Activated T-cell treated with anti-CD3 and anti-CD28 coated beads, Interleukin-2, amount 50 U/mL, for 1 hour (primary cell): ENCODE measurements around the gene ALX4.

ENCODE experiments used
- DNase-seq: peaks from one replicate; pipeline ENCODE4 v3.0.0-alpha.2; 2020

ALX4 gene

GRCh38 chr11:44309478-44310205, at the start of gene ALX4:
TSS of gene ALX4 (minus strand) at chr11:44310139. CDS start at chr11:44310062, 77 bp downstream.
- no peak for DNase-seq

- no peak for DNase-seq
These were observed 49.2 kb upstream of the ALX4 start for GRCh38 chr11:44359162-44359561.

- no peak for DNase-seq
These were observed 48.8 kb upstream of the ALX4 start for GRCh38 chr11:44358713-44359112.

- no peak for DNase-seq
These were observed 47.8 kb upstream of the ALX4 start for GRCh38 chr11:44357711-44358110.

GRCh38 chr11:44356351-44356750, 46.4 kb upstream of the ALX4 start:
- no peak for DNase-seq

GRCh38 chr11:44351898-44352498, 42.1 kb upstream of the ALX4 start:
- no peak for DNase-seq

GRCh38 chr11:44351006-44351660, 41.2 kb upstream of the ALX4 start:
- no peak for DNase-seq

- DNase-seq, result no peak
These were observed 39.4 kb upstream of the ALX4 start for GRCh38 chr11:44349328-44349727.

GRCh38 chr11:44348721-44349120, 38.8 kb upstream of the ALX4 start:
- no peak for DNase-seq

- DNase-seq, result no peak
These were observed 38.2 kb upstream of the ALX4 start for GRCh38 chr11:44348114-44348513.

- no peak for DNase-seq
These were observed 37.6 kb upstream of the ALX4 start for GRCh38 chr11:44347538-44347937.

GRCh38 chr11:44346983-44347382, 37.0 kb upstream of the ALX4 start:
- DNase-seq, result no peak

GRCh38 chr11:44345781-44346180, 35.8 kb upstream of the ALX4 start:
- no peak for DNase-seq

- no peak for DNase-seq
These were observed 35.0 kb upstream of the ALX4 start for GRCh38 chr11:44344921-44345320.

- DNase-seq, result no peak
These were observed 34.5 kb upstream of the ALX4 start for GRCh38 chr11:44344423-44344820.

- DNase-seq, result no peak
These were observed 34.0 kb upstream of the ALX4 start for GRCh38 chr11:44343778-44344422.

GRCh38 chr11:44342616-44343015, 32.7 kb upstream of the ALX4 start:
- DNase-seq, result no peak

- no peak for DNase-seq
These were observed 30.7 kb upstream of the ALX4 start for GRCh38 chr11:44340656-44341055.

GRCh38 chr11:44339530-44339883, 29.6 kb upstream of the ALX4 start:
- DNase-seq, result no peak

- DNase-seq, result no peak
These were observed 29.0 kb upstream of the ALX4 start for GRCh38 chr11:44338698-44339529.

GRCh38 chr11:44338026-44338425, 28.1 kb upstream of the ALX4 start:
- no peak for DNase-seq

GRCh38 chr11:44335919-44336318, 26.0 kb upstream of the ALX4 start:
- no peak for DNase-seq
